HepG2 (cell line): ENCODE results near the gene ADAM10.

Experiments used
- ATF3 ChIP-seq: sonication (generic); formaldehyde crosslinking; IDR thresholded peaks from 2 replicates; pipeline ENCODE4 v1.4.0; 2020; ENCODE audit warnings: missing genetic modification reagents
- CTCF ChIP-seq: sonication (generic); formaldehyde crosslinking; IDR thresholded peaks from 2 replicates; pipeline ENCODE4 v1.5.0; 2020; ENCODE audit warnings: mild to moderate bottlenecking, missing genetic modification reagents, moderate library complexity
- KLF9 ChIP-seq: IDR thresholded peaks from 2 replicates; pipeline ENCODE4 v1.6.1; 2016; ENCODE audit warnings: low read depth
- NBN ChIP-seq: fragments of 450-650 bp; conservative IDR thresholded peaks from 2 replicates; pipeline ENCODE4 v1.6.1; 2017
- SMARCC2 ChIP-seq: fragments of 450-650 bp; IDR thresholded peaks from 2 replicates; pipeline ENCODE4 v1.6.1; 2017; ENCODE audit warnings: antibody characterized with exemption, mild to moderate bottlenecking
- ZNF75D ChIP-seq: sonication (generic); formaldehyde crosslinking; IDR thresholded peaks from 2 replicates; pipeline ENCODE4 v1.8.1; 2023; ENCODE audit warnings: missing genetic modification reagents, mild to moderate bottlenecking, borderline replicate concordance
- ZNF816 ChIP-seq: sonication (generic); formaldehyde crosslinking; IDR thresholded peaks from 2 replicates; pipeline ENCODE4 v1.8.0; 2022; ENCODE audit warnings: missing genetic modification reagents, mild to moderate bottlenecking, borderline replicate concordance
- TF ChIP-seq, protein P1 (sequence below): sonication (generic); formaldehyde crosslinking; IDR thresholded peaks from 2 replicates; pipeline ENCODE4 v1.4.0; 2020; ENCODE audit warnings: missing genetic modification reagents

GRCh38 chr15:58568157-58568571 is 181.3 kb downstream of the ADAM10 start:
- no peak for TF ChIP-seq CTCF (CRISPR knock-in tag)
- TF ChIP-seq ZNF75D (CRISPR knock-in tag): no peak
- TF ChIP-seq SMARCC2: no peak
- no peak for TF ChIP-seq ZNF816
- TF ChIP-seq, protein P1, sequence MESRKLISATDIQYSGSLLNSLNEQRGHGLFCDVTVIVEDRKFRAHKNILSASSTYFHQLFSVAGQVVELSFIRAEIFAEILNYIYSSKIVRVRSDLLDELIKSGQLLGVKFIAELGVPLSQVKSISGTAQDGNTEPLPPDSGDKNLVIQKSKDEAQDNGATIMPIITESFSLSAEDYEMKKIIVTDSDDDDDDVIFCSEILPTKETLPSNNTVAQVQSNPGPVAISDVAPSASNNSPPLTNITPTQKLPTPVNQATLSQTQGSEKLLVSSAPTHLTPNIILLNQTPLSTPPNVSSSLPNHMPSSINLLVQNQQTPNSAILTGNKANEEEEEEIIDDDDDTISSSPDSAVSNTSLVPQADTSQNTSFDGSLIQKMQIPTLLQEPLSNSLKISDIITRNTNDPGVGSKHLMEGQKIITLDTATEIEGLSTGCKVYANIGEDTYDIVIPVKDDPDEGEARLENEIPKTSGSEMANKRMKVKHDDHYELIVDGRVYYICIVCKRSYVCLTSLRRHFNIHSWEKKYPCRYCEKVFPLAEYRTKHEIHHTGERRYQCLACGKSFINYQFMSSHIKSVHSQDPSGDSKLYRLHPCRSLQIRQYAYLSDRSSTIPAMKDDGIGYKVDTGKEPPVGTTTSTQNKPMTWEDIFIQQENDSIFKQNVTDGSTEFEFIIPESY (CRISPR knock-in tag): no peak
- TF ChIP-seq KLF9 (CRISPR knock-in tag): no peak
- no peak for TF ChIP-seq ATF3 (CRISPR knock-in tag)
- TF ChIP-seq NBN: no peak
